Measurements from ENCODE around the gene PARP8. TPM values are rescaled to one million over a fixed set of nuclear protein-coding genes. Genes with fewer than 3 reads are reported as not detected.

The PARP8 gene
- total RNA-seq, 1 experiment from 2014 or later = 0.07 TPM

- no peaks in the 10 kb centered on the region for H3K36me3 ChIP-seq (ENCODE audit: low read depth, low read length)
- BruUV-seq (replicated peaks) = no TSS peak
- no peak overlapping the region for H3K27ac ChIP-seq (ENCODE audit: low read length)
- ATAC-seq = no peak
- ChIA-PET CTCF (no interaction called here), POLR2A (ENCODE audit: unreplicated experiment) (no interaction called here)
- intact Hi-C loops (cut with micrococcal nuclease) = no loop called here
- H3K9me2 ChIP-seq (replicated peaks; ENCODE audit: low read length) = no peaks in the 10 kb centered on the region
- no peak overlapping the region for H3K9ac ChIP-seq (ENCODE audit: low read length)
- no peak overlapping the region for H3K4me3 ChIP-seq (ENCODE audit: low read length)
- no peaks in the 10 kb centered on the region for H3K27me3 ChIP-seq (ENCODE audit: low read length)
- H3K9me3 ChIP-seq (ENCODE audit: low read length) = no peaks in the 10 kb centered on the region
- H3K4me1 ChIP-seq (ENCODE audit: insufficient read depth, low read length) = no peaks in the 10 kb centered on the region
- TF ChIP-seq EZH2phosphoT487 (IDR thresholded peaks at IDR 0.05; ENCODE audit: borderline replicate concordance, low read length) (no peak), EZH2 (IDR thresholded peaks at IDR 0.05; ENCODE audit: low read length, unreplicated experiment) (no peak), CTCF (conservative IDR thresholded peaks at IDR 0.05; ENCODE audit: low read depth, low read length) (no peak)
- H2AFZ ChIP-seq (ENCODE audit: low read length) = no peak overlapping the region
- H3K4me2 ChIP-seq (ENCODE audit: low read length) = no peak overlapping the region
- H3K79me2 ChIP-seq (ENCODE audit: low read length) = no peaks in the 10 kb centered on the region
- H4K20me1 ChIP-seq (ENCODE audit: low read length) = no peaks in the 10 kb centered on the region
- no peak for DNase-seq
- no peaks in the 10 kb centered on the region for H3F3A ChIP-seq (ENCODE audit: low read length, unreplicated experiment)
Measured at GRCh38 chr5:50722223-50722622, 55.8 kb downstream of the PARP8 start.

GRCh38 chr5:50724262-50724661, 57.8 kb downstream of the PARP8 start:
- no peak overlapping the region for H2AFZ ChIP-seq (ENCODE audit: low read length)
- DNase-seq (no peak), ATAC-seq (no peak)
- no peaks in the 10 kb centered on the region for H3K36me3 ChIP-seq (ENCODE audit: low read depth, low read length)
- no peak overlapping the region for H3K9ac ChIP-seq (ENCODE audit: low read length)
- no peaks in the 10 kb centered on the region for H4K20me1 ChIP-seq (ENCODE audit: low read length)
- H3K4me3 ChIP-seq (ENCODE audit: low read length) = no peak overlapping the region
- H3F3A ChIP-seq (ENCODE audit: low read length, unreplicated experiment) = no peaks in the 10 kb centered on the region
- CTCF ChIA-PET = no interaction called here
- intact Hi-C loops (cut with micrococcal nuclease) = no loop called here
- no peaks in the 10 kb centered on the region for H3K9me3 ChIP-seq (ENCODE audit: low read length)
- no peak overlapping the region for H3K27ac ChIP-seq (ENCODE audit: low read length)
- TF ChIP-seq EZH2phosphoT487 (IDR thresholded peaks at IDR 0.05; ENCODE audit: borderline replicate concordance, low read length) = no peak
- no peak for TF ChIP-seq CTCF (conservative IDR thresholded peaks at IDR 0.05; ENCODE audit: low read depth, low read length)
- TF ChIP-seq EZH2 (IDR thresholded peaks at IDR 0.05; ENCODE audit: low read length, unreplicated experiment) = no peak
- no peaks in the 10 kb centered on the region for H3K4me1 ChIP-seq (ENCODE audit: insufficient read depth, low read length)
- POLR2A ChIA-PET (ENCODE audit: unreplicated experiment) = no interaction called here
- H3K4me2 ChIP-seq (ENCODE audit: low read length) = no peak overlapping the region
- no peaks in the 10 kb centered on the region for H3K27me3 ChIP-seq (ENCODE audit: low read length)
- H3K79me2 ChIP-seq (ENCODE audit: low read length) = no peaks in the 10 kb centered on the region
- no peaks in the 10 kb centered on the region for H3K9me2 ChIP-seq (replicated peaks; ENCODE audit: low read length)
- no TSS peak for BruUV-seq (replicated peaks)

GRCh38 chr5:50725800-50726474, 59.5 kb downstream of the PARP8 start:
- no peaks in the 10 kb centered on the region for H3K9me3 ChIP-seq (ENCODE audit: low read length)
- BruUV-seq (replicated peaks) = no TSS peak
- DNase-seq = no peak
- no peaks in the 10 kb centered on the region for H3K79me2 ChIP-seq (ENCODE audit: low read length)
- ATAC-seq = no peak
- H3K4me2 ChIP-seq (ENCODE audit: low read length) = no peak overlapping the region
- no peak overlapping the region for H3K4me3 ChIP-seq (ENCODE audit: low read length)
- no peaks in the 10 kb centered on the region for H3K4me1 ChIP-seq (ENCODE audit: insufficient read depth, low read length)
- H3K27ac ChIP-seq (ENCODE audit: low read length) = no peak overlapping the region
- CTCF ChIA-PET = no interaction called here
- no peak overlapping the region for H2AFZ ChIP-seq (ENCODE audit: low read length)
- TF ChIP-seq EZH2phosphoT487 (IDR thresholded peaks at IDR 0.05; ENCODE audit: borderline replicate concordance, low read length) (no peak), EZH2 (IDR thresholded peaks at IDR 0.05; ENCODE audit: low read length, unreplicated experiment) (no peak), CTCF (conservative IDR thresholded peaks at IDR 0.05; ENCODE audit: low read depth, low read length) (no peak)
- no peaks in the 10 kb centered on the region for H3K9me2 ChIP-seq (replicated peaks; ENCODE audit: low read length)
- H3K27me3 ChIP-seq (ENCODE audit: low read length) = no peaks in the 10 kb centered on the region
- no peaks in the 10 kb centered on the region for H3K36me3 ChIP-seq (ENCODE audit: low read depth, low read length)
- no peaks in the 10 kb centered on the region for H4K20me1 ChIP-seq (ENCODE audit: low read length)
- H3K9ac ChIP-seq (ENCODE audit: low read length) = no peak overlapping the region
- H3F3A ChIP-seq (ENCODE audit: low read length, unreplicated experiment) = no peaks in the 10 kb centered on the region
- POLR2A ChIA-PET (ENCODE audit: unreplicated experiment) = no interaction called here
- intact Hi-C loops (cut with micrococcal nuclease) = no loop called here

All from PC-3 (cell line).